Liver (tissue), 3 donors: ENCODE measurements around the gene ZGLP1.
"Not testable (repeated sequence)": the region's sequence is repeated elsewhere in the genome, so short reads cannot be mapped to it uniquely, and the experiment has no call there.

Experiments used
- RAD21 ChIP-seq, 2 donors: IDR thresholded peaks; 2 replicates each; pipeline ENCODE4 v1.6.1; 2016; ENCODE audit warnings: antibody characterized with exemption in 2 of 2, mild to moderate bottlenecking in 2 of 2
- TAF1 ChIP-seq: conservative IDR thresholded peaks from 2 replicates; pipeline ENCODE4 v1.6.1; 2016; ENCODE audit warnings: antibody characterized with exemption, mild to moderate bottlenecking
- TF ChIP-seq, protein P1 (sequence below): IDR thresholded peaks from 2 replicates; pipeline ENCODE4 v1.6.1; 2016; ENCODE audit warnings: antibody characterized with exemption, mild to moderate bottlenecking
- TF ChIP-seq, protein P2 (sequence below): fragments of 150-350 bp; IDR thresholded peaks from 2 replicates; pipeline ENCODE4 v1.5.1; 2017; ENCODE audit warnings: improper control_type of control experiment, low read depth, low read length; ENCODE audit not compliant: missing input control
- donor health status: healthy.
- donor health status: healthy.

DNA sequence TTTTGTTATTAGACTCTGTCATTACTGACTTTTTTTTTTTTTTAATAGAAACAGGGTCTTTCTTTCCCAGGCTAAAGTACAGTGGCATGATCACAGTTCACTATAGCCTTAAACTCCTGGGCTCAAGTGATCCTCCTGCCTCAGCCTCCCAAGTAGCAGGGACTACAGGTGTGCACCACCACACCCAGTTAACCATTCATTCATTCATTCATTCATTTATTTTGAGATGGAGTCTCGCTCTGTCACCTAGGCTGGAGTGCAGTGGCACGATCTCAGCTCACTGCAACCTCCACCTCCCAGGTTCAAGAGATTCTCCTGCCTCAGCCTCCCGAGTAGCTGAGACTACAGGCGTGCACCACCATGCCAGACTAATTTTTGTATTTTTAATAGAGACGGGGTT, 27.6 kb downstream of the ZGLP1 start:
- TF ChIP-seq, protein P1, sequence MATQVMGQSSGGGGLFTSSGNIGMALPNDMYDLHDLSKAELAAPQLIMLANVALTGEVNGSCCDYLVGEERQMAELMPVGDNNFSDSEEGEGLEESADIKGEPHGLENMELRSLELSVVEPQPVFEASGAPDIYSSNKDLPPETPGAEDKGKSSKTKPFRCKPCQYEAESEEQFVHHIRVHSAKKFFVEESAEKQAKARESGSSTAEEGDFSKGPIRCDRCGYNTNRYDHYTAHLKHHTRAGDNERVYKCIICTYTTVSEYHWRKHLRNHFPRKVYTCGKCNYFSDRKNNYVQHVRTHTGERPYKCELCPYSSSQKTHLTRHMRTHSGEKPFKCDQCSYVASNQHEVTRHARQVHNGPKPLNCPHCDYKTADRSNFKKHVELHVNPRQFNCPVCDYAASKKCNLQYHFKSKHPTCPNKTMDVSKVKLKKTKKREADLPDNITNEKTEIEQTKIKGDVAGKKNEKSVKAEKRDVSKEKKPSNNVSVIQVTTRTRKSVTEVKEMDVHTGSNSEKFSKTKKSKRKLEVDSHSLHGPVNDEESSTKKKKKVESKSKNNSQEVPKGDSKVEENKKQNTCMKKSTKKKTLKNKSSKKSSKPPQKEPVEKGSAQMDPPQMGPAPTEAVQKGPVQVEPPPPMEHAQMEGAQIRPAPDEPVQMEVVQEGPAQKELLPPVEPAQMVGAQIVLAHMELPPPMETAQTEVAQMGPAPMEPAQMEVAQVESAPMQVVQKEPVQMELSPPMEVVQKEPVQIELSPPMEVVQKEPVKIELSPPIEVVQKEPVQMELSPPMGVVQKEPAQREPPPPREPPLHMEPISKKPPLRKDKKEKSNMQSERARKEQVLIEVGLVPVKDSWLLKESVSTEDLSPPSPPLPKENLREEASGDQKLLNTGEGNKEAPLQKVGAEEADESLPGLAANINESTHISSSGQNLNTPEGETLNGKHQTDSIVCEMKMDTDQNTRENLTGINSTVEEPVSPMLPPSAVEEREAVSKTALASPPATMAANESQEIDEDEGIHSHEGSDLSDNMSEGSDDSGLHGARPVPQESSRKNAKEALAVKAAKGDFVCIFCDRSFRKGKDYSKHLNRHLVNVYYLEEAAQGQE = not testable (repeated sequence)
- TF ChIP-seq, protein P2, sequence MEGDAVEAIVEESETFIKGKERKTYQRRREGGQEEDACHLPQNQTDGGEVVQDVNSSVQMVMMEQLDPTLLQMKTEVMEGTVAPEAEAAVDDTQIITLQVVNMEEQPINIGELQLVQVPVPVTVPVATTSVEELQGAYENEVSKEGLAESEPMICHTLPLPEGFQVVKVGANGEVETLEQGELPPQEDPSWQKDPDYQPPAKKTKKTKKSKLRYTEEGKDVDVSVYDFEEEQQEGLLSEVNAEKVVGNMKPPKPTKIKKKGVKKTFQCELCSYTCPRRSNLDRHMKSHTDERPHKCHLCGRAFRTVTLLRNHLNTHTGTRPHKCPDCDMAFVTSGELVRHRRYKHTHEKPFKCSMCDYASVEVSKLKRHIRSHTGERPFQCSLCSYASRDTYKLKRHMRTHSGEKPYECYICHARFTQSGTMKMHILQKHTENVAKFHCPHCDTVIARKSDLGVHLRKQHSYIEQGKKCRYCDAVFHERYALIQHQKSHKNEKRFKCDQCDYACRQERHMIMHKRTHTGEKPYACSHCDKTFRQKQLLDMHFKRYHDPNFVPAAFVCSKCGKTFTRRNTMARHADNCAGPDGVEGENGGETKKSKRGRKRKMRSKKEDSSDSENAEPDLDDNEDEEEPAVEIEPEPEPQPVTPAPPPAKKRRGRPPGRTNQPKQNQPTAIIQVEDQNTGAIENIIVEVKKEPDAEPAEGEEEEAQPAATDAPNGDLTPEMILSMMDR = not testable (repeated sequence)
- not testable (repeated sequence) for TF ChIP-seq TAF1; RAD21 (IDR thresholded peaks at IDR 0.05)
